HG02571 (cell line): ENCODE results near the gene ZIC4.

Source experiments
- ATAC-seq: cut with Tn5 transposase; IDR thresholded peaks from one replicate; pipeline ENCODE4 v1.9.1; 2021; ENCODE audit warnings: mild to moderate bottlenecking, moderate library complexity; ENCODE audit not compliant: unreplicated experiment

The ZIC4 gene

GRCh38 chr3:147418371-147418781 lies 12.0 kb upstream of the ZIC4 start:
- ATAC-seq, result no peak

GRCh38 chr3:147417551-147418295 lies 11.4 kb upstream of the ZIC4 start:
- ATAC-seq, result no peak

- no peak for ATAC-seq
Observed at GRCh38 chr3:147416931-147417330, 10.6 kb upstream of the ZIC4 start.

DNA sequence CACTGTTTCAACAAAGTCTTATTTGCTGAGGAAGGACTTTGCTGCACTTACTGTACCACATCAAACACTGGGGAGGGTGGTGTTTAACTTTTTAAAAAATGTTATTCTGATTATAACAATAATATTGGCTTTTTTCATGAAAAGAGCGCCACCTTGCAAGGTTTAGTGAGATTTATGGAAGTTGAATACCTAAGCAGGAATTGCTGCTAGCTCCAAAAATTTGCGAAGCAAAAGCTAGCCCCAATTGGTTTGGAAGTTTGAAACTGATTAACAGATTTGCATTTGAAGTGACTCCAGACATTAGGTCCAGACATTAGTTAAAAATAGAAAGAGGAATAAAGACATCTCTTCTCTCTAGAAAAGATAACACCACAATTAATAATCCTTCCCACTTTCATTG lies 9.5 kb upstream of the ZIC4 start:
- ATAC-seq, result no peak

- no peak for ATAC-seq
Observed at GRCh38 chr3:147415286-147415685, 8.9 kb upstream of the ZIC4 start.

- ATAC-seq, result no peak
Observed at GRCh38 chr3:147414390-147415138, 8.2 kb upstream of the ZIC4 start.

GRCh38 chr3:147413686-147414389 lies 7.5 kb upstream of the ZIC4 start:
- ATAC-seq, result no peak

DNA sequence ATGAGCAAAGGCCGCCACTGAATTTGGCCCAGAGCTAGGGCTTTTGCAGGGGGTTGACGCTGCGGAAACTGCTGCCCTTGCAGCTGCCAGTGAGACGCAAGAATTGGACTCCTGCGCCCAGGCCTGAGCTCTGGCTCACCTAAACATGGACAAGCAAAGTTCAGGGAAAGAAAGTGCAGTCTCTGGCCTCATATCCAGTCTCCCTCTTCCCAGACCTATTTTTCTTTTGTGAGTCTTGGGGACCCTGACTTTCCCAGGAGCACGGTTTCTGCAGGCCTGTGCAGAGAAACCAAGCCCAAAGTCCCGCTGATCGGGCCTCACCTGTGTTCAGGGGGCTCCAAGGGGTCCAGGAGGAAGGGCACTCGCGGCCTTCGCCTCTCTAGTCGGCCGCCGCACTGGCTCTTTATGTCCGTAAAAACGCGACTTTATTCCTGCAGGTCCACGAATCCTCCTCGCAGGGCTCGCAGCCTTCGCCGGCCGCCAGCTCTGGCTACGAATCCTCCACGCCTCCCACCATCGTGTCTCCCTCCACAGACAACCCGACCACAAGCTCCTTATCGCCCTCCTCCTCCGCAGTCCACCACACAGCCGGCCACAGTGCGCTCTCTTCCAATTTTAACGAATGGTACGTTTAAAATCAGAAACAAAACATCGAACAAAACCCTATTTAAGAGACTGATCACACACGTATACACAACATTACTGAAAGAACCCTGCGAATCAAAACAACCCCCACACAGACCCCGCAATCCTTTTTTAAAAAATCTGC lies 6.8 kb upstream of the ZIC4 start:
- ATAC-seq, result no peak

GRCh38 chr3:147412261-147412916 lies 6.0 kb upstream of the ZIC4 start:
- no peak for ATAC-seq

GRCh38 chr3:147411815-147412241 lies 5.5 kb upstream of the ZIC4 start:
- ATAC-seq, result no peak

DNA sequence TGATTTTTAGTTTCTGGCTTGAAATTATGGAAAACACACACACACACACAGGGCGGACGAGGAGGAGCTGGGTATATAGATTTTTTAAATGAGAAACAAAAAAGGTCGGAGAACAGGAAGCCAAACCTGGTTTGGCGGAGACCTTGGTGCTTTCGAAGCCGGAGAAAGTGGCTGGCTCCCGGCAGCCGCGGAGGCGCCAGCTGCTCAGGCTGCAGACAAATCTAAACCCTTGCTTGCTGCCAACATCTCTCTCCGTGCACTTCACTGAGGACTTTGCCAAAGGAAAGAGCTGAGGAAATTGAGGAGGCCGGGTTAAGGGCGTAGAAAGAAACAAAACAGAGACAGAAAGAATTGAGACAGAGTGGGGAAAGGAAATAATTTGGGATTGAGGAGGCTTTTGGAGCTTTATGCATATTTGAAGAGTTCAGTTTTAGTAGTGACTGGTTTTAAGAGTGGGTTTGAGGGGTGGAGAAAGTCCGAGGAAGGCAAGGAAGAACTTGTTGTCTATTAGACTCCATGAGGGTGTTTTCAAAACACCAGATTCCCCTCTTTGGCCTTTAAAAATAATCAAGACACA lies 5.0 kb upstream of the ZIC4 start:
- ATAC-seq, result no peak

DNA sequence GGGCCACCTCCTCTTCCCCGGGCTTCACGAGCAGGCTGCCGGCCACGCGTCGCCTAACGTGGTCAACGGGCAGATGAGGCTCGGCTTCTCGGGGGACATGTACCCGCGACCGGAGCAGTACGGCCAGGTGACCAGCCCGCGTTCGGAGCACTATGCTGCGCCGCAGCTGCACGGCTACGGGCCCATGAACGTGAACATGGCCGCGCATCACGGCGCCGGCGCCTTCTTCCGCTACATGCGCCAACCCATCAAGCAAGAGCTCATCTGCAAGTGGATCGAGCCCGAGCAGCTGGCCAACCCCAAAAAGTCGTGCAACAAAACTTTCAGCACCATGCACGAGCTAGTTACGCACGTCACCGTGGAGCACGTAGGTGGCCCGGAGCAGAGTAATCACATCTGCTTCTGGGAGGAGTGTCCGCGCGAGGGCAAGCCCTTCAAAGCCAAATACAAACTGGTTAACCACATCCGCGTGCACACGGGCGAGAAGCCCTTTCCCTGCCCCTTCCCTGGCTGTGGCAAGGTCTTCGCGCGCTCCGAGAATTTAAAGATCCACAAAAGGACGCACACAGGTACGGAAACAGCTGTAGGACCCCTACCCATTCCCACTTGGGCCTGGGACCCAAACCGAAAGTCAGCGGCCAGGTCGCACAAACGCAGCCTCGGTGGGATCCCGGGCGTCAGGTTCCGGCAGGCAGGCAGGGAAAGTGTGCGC lies 4.3 kb upstream of the ZIC4 start:
- ATAC-seq, result no peak

DNA sequence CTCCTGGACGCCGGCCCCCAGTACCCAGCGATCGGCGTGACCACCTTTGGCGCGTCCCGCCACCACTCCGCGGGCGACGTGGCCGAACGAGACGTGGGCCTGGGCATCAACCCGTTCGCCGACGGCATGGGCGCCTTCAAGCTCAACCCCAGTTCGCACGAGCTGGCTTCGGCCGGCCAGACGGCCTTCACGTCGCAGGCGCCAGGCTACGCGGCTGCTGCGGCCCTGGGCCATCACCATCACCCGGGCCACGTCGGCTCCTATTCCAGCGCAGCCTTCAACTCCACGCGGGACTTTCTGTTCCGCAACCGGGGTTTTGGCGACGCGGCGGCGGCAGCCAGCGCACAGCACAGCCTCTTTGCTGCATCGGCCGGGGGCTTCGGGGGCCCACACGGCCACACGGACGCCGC lies 3.8 kb upstream of the ZIC4 start:
- no peak for ATAC-seq

- no peak for ATAC-seq
Observed at GRCh38 chr3:147409143-147410115, 3.1 kb upstream of the ZIC4 start, which contains the start of gene ZIC1. Gene ZIC1, plus strand, starts transcription at chr3:147409365. Its CDS starts 748 bp downstream, at chr3:147410113.

- ATAC-seq, result no peak
Observed at GRCh38 chr3:147408188-147409100, 2.1 kb upstream of the ZIC4 start.

- no peak for ATAC-seq
Observed at GRCh38 chr3:147407498-147408187, 1.3 kb upstream of the ZIC4 start.

GRCh38 chr3:147407114-147407497 lies 763 bp upstream of the ZIC4 start:
- no peak for ATAC-seq
